ENCODE measurements around the gene GPR78.

- TF ChIP-seq POLR2A (IDR thresholded peaks at IDR 0.05; ENCODE audit: low read length) (no peak), GATA1 (IDR thresholded peaks at IDR 0.05; ENCODE audit: low read depth, low read length) (no peak)
Measured at GRCh38 chr4:8579526-8580320, 469 bp upstream of the GPR78 start.
